GM12873 (cell line): ENCODE data around the gene ANKRD55.

Experiments used
- CTCF ChIP-seq: IDR thresholded peaks from 2 replicates; pipeline ENCODE4 v1.5.1; 2012; ENCODE audit warnings: low read depth, mild to moderate bottlenecking, moderate library complexity, low read length, control low read depth; ENCODE audit not compliant: insufficient read depth; ENCODE audit errors: missing control alignments

Gene ANKRD55

GRCh38 chr5:56191656-56192055 lies 41.5 kb downstream of the ANKRD55 start:
- no peak for TF ChIP-seq CTCF

GRCh38 chr5:56190497-56190896 lies 42.6 kb downstream of the ANKRD55 start:
- TF ChIP-seq CTCF: no peak

GRCh38 chr5:56185768-56186311 lies 47.3 kb downstream of the ANKRD55 start:
- TF ChIP-seq CTCF: no peak

- no peak for TF ChIP-seq CTCF
Observed at GRCh38 chr5:56183506-56183905, 49.6 kb downstream of the ANKRD55 start.

GRCh38 chr5:56179442-56179841 lies 53.7 kb downstream of the ANKRD55 start:
- TF ChIP-seq CTCF: no peak

GRCh38 chr5:56178823-56179222 lies 54.3 kb downstream of the ANKRD55 start:
- TF ChIP-seq CTCF: no peak

GRCh38 chr5:56176871-56177533 lies 56.1 kb downstream of the ANKRD55 start:
- no peak for TF ChIP-seq CTCF
